Sigmoid colon (tissue), 7 donors: ENCODE data around the gene EPB41L4A. TPM values are rescaled to one million over a fixed set of nuclear protein-coding genes. Genes with fewer than 3 reads are reported as not detected.

Source experiments
- DNase-seq: peaks from one replicate; pipeline ENCODE4 v3.0.0-alpha.2; 2019
- H3K27ac ChIP-seq, 4 donors: fragments of 200-600 bp; sonication (generic); one replicate each; pipeline ENCODE4 v1.5.1; 2016 to 2019; ENCODE audit warnings: mild to moderate bottlenecking in 1 of 4
- H3K27me3 ChIP-seq, 3 donors: fragments of 200-600 bp; sonication (generic); one replicate each; pipeline ENCODE4 v1.5.1; 2019; ENCODE audit warnings: mild to moderate bottlenecking in 1 of 3
- H3K36me3 ChIP-seq, 4 donors: fragments of 200-600 bp; sonication (generic); one replicate each; pipeline ENCODE4 v1.5.1; 2016 to 2019
- H3K4me1 ChIP-seq, 4 donors: fragments of 200-600 bp; sonication (generic); one replicate each; pipeline ENCODE4 v1.5.1; 2017 to 2019
- H3K4me3 ChIP-seq, 4 donors: fragments of 200-600 bp; sonication (generic); one replicate each; pipeline ENCODE4 v1.5.1; 2017 to 2019; ENCODE audit warnings: mild to moderate bottlenecking in 2 of 4, moderate library complexity in 1 of 4
- H3K9me3 ChIP-seq, 4 donors: fragments of 200-600 bp in 3 of 4; sonication (generic) in 3 of 4; one replicate each; pipeline versions ENCODE4 v1.5.1 to v1.6.1; 2013 to 2019
- EP300 ChIP-seq, 4 donors: sonication (generic); formaldehyde crosslinking; IDR thresholded peaks; one replicate each; pipeline ENCODE4 v1.6.1; 2017; ENCODE audit warnings: antibody characterized with exemption in 4 of 4
- POLR2A ChIP-seq, 2 donors: fragments of 450-650 bp; IDR thresholded peaks; one replicate each; pipeline ENCODE4 v1.6.1; 2016; ENCODE audit warnings: antibody characterized with exemption in 2 of 2, mild to moderate bottlenecking in 2 of 2, moderate library complexity in 2 of 2
- POLR2AphosphoS5 ChIP-seq, 4 donors: sonication (generic); formaldehyde crosslinking; IDR thresholded peaks; one replicate each; pipeline ENCODE4 v1.6.1; 2017; ENCODE audit warnings: antibody characterized with exemption in 4 of 4
- WGBS, 2 donors: extraction: QIAGEN DNeasy Blood & Tissue Kit; methylation state at CpG; one replicate each; pipeline ENCODE4 v1.1.7; 2013; 5-methylcytosine and 5-hydroxymethylcytosine counted together
- intact Hi-C: fragments of 100-400 bp; cut with DNase I; formaldehyde crosslinking; loops from one replicate; pipeline ENCODE4 v1.15.1; 2023
- polyA plus RNA-seq, 3 donors: library from polyadenylated mRNA; stranded (reverse); fragments of 200-250 nt; gene quantifications; one replicate each; pipeline ENCODE4 v1.2.3, GENCODE V29; 2013
- total RNA-seq, 4 donors: library from RNA; depleted of rRNA; stranded (reverse); fragments of >200 nt; gene quantifications; one replicate each; pipeline ENCODE4 v1.1.0, GENCODE V29; 2016
- TF ChIP-seq, protein P1 (sequence below), 4 experiments: fragments of 450-650 bp in 3 of 4; fragments of 200-600 bp in 1 of 4; IDR thresholded peaks; one replicate each; pipeline ENCODE4 v1.5.1; 2016 to 2019; ENCODE audit warnings: antibody characterized with exemption in 4 of 4, mild to moderate bottlenecking in 3 of 4, moderate library complexity in 2 of 4
- donor health status: healthy with polysubstance abuse.
- donor health status: Bipolar disorder and iron deficiency.
- donor health status: healthy.

EPB41L4A gene
- total and polyA plus RNA-seq, 7 donors = 3.7 to 75.3 (median 4.8) TPM

DNA sequence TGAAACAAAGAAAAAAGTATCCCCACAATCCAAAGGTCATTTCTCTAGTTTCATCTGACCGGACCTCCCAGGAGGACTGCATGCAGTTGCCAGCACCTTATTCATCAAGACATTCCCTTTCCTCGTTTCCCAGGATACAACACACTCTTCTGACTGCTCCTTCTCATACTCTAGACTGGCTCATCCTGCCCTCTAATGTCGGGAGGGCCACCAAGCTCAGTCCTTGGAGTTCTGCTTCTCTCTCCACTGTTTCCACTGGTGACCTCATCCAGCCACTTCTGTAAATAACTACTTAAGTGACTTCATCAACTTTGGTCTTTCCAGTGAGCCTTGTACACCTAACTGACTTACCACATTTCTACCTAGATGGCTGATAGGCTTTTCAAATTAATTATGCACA lies 179.1 kb downstream of the EPB41L4A start:
- no peak for TF ChIP-seq EP300 (IDR thresholded peaks at IDR 0.05)
- no peak for TF ChIP-seq POLR2A (IDR thresholded peaks at IDR 0.05)
- no peak for TF ChIP-seq POLR2AphosphoS5 (IDR thresholded peaks at IDR 0.05)
- TF ChIP-seq, protein P1, sequence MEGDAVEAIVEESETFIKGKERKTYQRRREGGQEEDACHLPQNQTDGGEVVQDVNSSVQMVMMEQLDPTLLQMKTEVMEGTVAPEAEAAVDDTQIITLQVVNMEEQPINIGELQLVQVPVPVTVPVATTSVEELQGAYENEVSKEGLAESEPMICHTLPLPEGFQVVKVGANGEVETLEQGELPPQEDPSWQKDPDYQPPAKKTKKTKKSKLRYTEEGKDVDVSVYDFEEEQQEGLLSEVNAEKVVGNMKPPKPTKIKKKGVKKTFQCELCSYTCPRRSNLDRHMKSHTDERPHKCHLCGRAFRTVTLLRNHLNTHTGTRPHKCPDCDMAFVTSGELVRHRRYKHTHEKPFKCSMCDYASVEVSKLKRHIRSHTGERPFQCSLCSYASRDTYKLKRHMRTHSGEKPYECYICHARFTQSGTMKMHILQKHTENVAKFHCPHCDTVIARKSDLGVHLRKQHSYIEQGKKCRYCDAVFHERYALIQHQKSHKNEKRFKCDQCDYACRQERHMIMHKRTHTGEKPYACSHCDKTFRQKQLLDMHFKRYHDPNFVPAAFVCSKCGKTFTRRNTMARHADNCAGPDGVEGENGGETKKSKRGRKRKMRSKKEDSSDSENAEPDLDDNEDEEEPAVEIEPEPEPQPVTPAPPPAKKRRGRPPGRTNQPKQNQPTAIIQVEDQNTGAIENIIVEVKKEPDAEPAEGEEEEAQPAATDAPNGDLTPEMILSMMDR (IDR thresholded peaks at IDR 0.05) = no peak
- H3K36me3 ChIP-seq = no peaks in the 10 kb centered on the region
- 37 to 57% methylated on average over 3 of the region's 3 CpGs for WGBS, 2 donors
- no peak overlapping the region for H3K4me3 ChIP-seq
- no peaks in the 10 kb centered on the region for H3K9me3 ChIP-seq
- H3K4me1 ChIP-seq = no peaks in the 10 kb centered on the region
- no peak for DNase-seq
- H3K27me3 ChIP-seq = no peaks in the 10 kb centered on the region
- intact Hi-C loops = no loop called here
- no peak overlapping the region for H3K27ac ChIP-seq

DNA sequence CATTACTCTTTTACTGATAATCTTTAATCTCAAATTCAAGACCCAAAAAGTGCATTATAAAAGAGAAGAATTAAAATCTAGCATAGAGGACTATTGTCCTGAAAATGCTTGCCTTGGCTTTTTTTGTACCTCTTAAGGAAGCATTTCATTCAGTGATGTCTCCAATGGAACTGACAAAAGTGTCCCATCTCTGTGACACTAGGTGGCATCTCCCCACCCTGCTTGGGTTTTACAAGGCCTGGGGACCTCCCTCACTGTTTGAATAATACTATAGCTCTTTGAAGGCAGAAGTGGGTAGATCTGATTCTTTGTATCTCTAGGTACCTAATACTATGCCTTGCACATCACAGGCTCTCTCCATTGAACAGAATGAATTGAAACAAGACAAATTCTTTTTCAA lies 180.6 kb downstream of the EPB41L4A start:
- H3K36me3 ChIP-seq = no peaks in the 10 kb centered on the region
- H3K4me1 ChIP-seq = no peaks in the 10 kb centered on the region
- H3K27ac ChIP-seq = no peak overlapping the region
- intact Hi-C loops = no loop called here
- no peak for TF ChIP-seq POLR2AphosphoS5 (IDR thresholded peaks at IDR 0.05)
- TF ChIP-seq, protein P1 (IDR thresholded peaks at IDR 0.05) = no peak
- no peaks in the 10 kb centered on the region for H3K27me3 ChIP-seq
- no peaks in the 10 kb centered on the region for H3K9me3 ChIP-seq
- no peak overlapping the region for H3K4me3 ChIP-seq
- DNase-seq = no peak

DNA sequence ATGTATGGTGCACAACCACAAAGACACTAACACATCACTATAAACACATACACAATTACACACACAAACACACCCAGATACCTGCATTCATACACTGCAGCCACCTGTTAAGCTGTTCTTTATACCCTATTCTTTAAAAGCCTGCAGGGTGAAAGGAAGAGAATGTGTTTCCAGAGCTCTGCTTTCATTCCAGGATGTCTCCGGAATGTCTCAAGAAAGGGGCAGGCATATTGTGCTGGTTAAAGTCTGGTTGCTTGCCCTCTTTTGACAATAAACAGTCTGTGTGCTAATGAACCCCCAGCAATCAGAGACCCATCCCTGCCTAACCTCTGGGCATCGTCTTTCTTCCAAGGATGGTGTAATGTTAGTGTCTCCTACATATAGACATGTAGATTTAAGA lies 181.6 kb downstream of the EPB41L4A start:
- no peak overlapping the region for H3K27ac ChIP-seq
- no peaks in the 10 kb centered on the region for H3K9me3 ChIP-seq
- TF ChIP-seq, protein P1 (IDR thresholded peaks at IDR 0.05) = no peak
- TF ChIP-seq POLR2AphosphoS5 (IDR thresholded peaks at IDR 0.05) (no peak), POLR2A (IDR thresholded peaks at IDR 0.05) (no peak), EP300 (IDR thresholded peaks at IDR 0.05) (no peak)
- 85 to 90% methylated on average over 2 of the region's 2 CpGs for WGBS, 2 donors
- no peaks in the 10 kb centered on the region for H3K4me1 ChIP-seq
- no peak overlapping the region for H3K4me3 ChIP-seq
- H3K36me3 ChIP-seq = no peaks in the 10 kb centered on the region
- DNase-seq = no peak
- H3K27me3 ChIP-seq = no peaks in the 10 kb centered on the region
- intact Hi-C loops = no loop called here

DNA sequence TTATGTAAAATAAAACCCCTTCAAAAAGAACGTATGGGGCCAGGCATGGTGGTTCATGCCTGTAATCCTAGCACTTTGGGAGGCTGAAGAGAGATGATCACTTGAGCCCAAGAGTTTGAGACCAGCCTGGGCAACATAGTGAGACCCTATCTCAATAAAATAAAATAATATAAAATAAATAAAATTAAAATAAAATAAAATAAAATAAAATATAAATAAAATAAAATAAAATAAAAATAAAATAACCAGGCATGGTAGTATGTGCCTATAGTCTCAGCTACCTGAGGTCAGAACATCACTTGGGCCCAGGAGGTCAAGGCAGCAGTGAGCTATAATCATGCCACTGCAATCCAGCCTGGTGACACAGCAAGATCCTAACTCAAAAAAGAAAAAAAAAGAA lies 185.1 kb downstream of the EPB41L4A start:
- Histone ChIP-seq H3K27me3 (no peaks in the 10 kb centered on the region), H3K9me3 (no peaks in the 10 kb centered on the region), H3K36me3 (no peaks in the 10 kb centered on the region), H3K4me3 (no peak overlapping the region), H3K27ac (no peak overlapping the region), H3K4me1 (peaks cover 0 to 3% (median 0%) of the 10 kb centered on the region in 4 donors)
- intact Hi-C loops = no loop called here
- WGBS, 2 donors = 84 to 95% methylated on average over 1 of the region's 1 CpG
- DNase-seq = no peak
- TF ChIP-seq POLR2AphosphoS5 (IDR thresholded peaks at IDR 0.05) = no peak
- TF ChIP-seq, protein P1 (IDR thresholded peaks at IDR 0.05) = no peak
- no peak for TF ChIP-seq EP300 (IDR thresholded peaks at IDR 0.05)
- TF ChIP-seq POLR2A (IDR thresholded peaks at IDR 0.05) = no peak

DNA sequence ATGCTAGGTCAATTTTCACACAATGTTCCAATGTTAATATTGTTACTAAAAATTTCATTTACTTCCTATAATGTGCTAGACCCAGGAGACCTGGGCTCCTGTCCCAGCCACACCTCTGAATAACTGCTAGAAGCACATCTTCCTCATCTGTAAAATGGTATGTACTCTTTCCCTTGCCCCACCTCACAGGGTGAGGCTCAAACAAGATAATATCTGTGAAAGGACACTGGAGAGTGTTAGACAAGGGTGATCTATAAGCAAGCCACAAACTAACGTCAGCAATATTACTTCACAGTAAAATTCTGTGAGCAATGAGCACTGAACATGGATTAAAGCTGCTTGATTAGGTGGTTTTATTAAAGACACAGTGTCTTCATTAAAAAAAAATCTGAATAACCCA lies 186.4 kb downstream of the EPB41L4A start:
- Histone ChIP-seq H3K4me1 (peaks cover 0 to 11% (median 7%) of the 10 kb centered on the region in 4 donors), H3K4me3 (no peak overlapping the region), H3K27me3 (no peaks in the 10 kb centered on the region), H3K9me3 (no peaks in the 10 kb centered on the region), H3K36me3 (no peaks in the 10 kb centered on the region), H3K27ac (no peak overlapping the region)
- no peak for DNase-seq
- intact Hi-C loops = no loop called here
- TF ChIP-seq POLR2A (IDR thresholded peaks at IDR 0.05) (no peak), EP300 (IDR thresholded peaks at IDR 0.05) (no peak), POLR2AphosphoS5 (IDR thresholded peaks at IDR 0.05) (no peak)
- TF ChIP-seq, protein P1 (IDR thresholded peaks at IDR 0.05) = no peak
- WGBS, 2 donors = 20 to 46% methylated on average over 1 of the region's 1 CpG
